ENCODE results near the gene PKNOX2.

DNA sequence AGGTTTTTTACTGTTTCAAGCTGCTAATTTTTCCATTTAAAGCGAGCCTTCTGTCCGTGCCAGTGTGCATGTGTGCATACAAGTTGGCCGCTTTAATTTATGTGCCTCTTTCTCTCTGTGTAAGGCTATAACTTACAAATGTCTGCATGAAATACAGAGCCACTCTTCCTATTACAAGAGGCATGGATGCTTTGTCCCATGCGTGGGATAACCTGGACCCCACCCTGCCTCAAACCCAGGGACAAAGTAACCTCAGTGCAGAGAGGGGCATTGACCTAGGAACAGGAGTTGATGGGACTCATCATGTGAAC lies 28.8 kb downstream of the PKNOX2 start:
- TF ChIP-seq, protein P1, sequence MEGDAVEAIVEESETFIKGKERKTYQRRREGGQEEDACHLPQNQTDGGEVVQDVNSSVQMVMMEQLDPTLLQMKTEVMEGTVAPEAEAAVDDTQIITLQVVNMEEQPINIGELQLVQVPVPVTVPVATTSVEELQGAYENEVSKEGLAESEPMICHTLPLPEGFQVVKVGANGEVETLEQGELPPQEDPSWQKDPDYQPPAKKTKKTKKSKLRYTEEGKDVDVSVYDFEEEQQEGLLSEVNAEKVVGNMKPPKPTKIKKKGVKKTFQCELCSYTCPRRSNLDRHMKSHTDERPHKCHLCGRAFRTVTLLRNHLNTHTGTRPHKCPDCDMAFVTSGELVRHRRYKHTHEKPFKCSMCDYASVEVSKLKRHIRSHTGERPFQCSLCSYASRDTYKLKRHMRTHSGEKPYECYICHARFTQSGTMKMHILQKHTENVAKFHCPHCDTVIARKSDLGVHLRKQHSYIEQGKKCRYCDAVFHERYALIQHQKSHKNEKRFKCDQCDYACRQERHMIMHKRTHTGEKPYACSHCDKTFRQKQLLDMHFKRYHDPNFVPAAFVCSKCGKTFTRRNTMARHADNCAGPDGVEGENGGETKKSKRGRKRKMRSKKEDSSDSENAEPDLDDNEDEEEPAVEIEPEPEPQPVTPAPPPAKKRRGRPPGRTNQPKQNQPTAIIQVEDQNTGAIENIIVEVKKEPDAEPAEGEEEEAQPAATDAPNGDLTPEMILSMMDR (IDR thresholded peaks at IDR 0.05) = no peak
- TF ChIP-seq POLR2AphosphoS5 (IDR thresholded peaks at IDR 0.05) (no peak), EP300 (IDR thresholded peaks at IDR 0.05) (no peak), POLR2A (IDR thresholded peaks at IDR 0.05) (no peak)

All from sigmoid colon (tissue), 4 donors.